ENCODE measurements around the gene ATP1A1. TPM values are rescaled to one million over a fixed set of nuclear protein-coding genes. Genes with fewer than 3 reads are reported as not detected.

ATP1A1 gene
- total RNA-seq, 1 donor from 2014 or later, result 518 TPM

DNA sequence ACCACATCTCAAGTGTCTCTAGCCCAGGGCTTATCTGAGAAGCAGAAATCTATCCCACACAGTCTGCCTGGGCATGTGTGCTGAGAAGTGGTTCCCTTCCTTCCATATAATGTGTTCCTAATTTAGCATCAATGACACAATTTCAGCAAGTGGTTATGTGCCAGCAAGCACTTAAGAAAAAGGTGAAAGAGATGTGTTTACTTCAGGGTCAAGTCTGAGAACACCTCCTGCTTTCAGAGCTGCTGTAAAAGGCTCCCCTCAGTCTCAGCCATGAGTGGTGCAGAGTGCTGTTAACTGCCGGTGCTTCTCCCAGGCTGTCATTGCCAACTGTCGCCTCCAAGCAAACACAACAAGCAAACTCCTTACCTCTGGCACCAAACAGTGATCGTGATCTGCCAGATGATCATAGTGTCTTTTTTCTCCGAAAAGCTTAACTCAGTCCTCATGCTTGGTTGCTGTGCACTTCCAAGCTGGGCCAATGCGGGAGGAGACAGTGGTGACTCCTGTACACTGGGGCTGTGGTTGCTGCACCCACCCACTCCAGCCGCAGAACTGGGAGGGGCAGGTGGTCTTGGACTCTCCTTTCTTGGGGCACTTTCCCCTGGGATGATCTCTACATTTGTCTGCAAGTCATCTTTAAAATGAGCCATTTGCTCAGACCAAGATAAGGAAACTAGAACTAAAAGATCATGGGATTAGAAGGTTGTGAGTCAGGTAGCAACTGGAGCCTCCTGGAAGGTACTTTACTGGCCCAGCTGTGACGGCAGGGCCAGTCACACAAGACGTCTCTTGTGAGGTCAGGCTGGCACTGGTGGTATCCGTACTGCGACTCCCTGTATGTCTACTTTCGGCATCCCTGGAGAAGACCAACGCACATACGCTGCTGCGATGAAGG is 32.4 kb downstream of the ATP1A1 start:
- TF ChIP-seq, protein P1, sequence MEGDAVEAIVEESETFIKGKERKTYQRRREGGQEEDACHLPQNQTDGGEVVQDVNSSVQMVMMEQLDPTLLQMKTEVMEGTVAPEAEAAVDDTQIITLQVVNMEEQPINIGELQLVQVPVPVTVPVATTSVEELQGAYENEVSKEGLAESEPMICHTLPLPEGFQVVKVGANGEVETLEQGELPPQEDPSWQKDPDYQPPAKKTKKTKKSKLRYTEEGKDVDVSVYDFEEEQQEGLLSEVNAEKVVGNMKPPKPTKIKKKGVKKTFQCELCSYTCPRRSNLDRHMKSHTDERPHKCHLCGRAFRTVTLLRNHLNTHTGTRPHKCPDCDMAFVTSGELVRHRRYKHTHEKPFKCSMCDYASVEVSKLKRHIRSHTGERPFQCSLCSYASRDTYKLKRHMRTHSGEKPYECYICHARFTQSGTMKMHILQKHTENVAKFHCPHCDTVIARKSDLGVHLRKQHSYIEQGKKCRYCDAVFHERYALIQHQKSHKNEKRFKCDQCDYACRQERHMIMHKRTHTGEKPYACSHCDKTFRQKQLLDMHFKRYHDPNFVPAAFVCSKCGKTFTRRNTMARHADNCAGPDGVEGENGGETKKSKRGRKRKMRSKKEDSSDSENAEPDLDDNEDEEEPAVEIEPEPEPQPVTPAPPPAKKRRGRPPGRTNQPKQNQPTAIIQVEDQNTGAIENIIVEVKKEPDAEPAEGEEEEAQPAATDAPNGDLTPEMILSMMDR (IDR thresholded peaks at IDR 0.05), result no peak
- H3K27ac ChIP-seq, result no peak overlapping the region

DNA sequence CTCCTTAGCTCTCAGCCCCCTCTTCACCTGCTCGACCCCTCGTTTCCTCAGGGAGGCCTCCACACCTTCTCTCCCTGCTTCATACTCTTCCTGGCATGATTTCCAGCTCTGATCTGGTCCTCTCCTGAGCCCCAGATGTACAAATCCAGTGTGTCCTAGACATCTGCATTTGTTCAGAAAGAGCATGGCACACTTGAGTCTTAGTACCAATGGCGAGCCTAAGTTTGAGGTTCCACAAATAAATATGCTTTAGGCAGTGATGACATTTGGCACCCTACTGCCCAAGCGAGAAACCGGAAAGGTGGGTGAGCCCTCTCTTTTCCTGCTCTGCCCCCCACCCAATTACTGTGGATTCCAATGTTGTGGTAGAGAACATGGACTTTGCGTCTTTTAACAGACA is 34.0 kb downstream of the ATP1A1 start:
- DNase-seq (no peak), ATAC-seq (no peak)
- Histone ChIP-seq H3K4me3 (no peak overlapping the region), H3K27ac (no peak overlapping the region), H3K9me3 (no peaks in the 10 kb centered on the region), H3K36me3 (peaks cover 63% of the 10 kb centered on the region), H3K4me1 (no peaks in the 10 kb centered on the region), H3K27me3 (ENCODE audit: low read depth) (no peaks in the 10 kb centered on the region)
- intact Hi-C loops (cut with DNase I), result no loop called here
- TF ChIP-seq, protein P1 (IDR thresholded peaks at IDR 0.05), result no peak

More for the DNA sequence above, 32.4 kb downstream of the ATP1A1 start:
- intact Hi-C loops (cut with DNase I), result no loop called here
- Histone ChIP-seq H3K9me3 (no peaks in the 10 kb centered on the region), H3K4me1 (no peaks in the 10 kb centered on the region), H3K27me3 (ENCODE audit: low read depth) (no peaks in the 10 kb centered on the region), H3K4me3 (no peak overlapping the region), H3K36me3 (peaks cover 78% of the 10 kb centered on the region)
- ATAC-seq (peak; percentile 30 to 50), DNase-seq (no peak)

DNA sequence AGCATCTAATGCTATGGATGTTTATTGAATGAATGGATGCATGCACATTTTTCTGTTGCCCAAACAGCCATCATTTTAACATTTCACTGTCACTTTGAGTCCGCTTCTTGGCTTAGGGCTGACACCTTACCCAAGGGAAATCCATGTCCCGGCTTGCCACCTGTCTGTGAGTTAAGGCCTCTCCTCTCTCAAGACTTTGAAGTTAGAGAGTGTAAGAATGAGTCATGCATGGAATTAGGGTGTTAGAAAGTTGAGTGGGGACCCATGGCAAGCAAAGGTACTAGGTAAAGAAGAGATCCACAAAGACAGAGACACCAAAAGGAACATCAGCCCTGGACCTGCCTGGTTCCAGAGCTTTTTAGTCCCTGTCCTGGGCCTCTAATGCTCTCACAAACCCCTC is 35.1 kb downstream of the ATP1A1 start:
- Histone ChIP-seq H3K36me3 (peaks cover 51% of the 10 kb centered on the region), H3K27me3 (ENCODE audit: low read depth) (no peaks in the 10 kb centered on the region), H3K4me1 (no peaks in the 10 kb centered on the region), H3K9me3 (no peaks in the 10 kb centered on the region), H3K4me3 (no peak overlapping the region), H3K27ac (no peak overlapping the region)
- TF ChIP-seq, protein P1 (IDR thresholded peaks at IDR 0.05), result no peak
- intact Hi-C loops (cut with DNase I), result no loop called here
- ATAC-seq (no peak), DNase-seq (no peak)

DNA sequence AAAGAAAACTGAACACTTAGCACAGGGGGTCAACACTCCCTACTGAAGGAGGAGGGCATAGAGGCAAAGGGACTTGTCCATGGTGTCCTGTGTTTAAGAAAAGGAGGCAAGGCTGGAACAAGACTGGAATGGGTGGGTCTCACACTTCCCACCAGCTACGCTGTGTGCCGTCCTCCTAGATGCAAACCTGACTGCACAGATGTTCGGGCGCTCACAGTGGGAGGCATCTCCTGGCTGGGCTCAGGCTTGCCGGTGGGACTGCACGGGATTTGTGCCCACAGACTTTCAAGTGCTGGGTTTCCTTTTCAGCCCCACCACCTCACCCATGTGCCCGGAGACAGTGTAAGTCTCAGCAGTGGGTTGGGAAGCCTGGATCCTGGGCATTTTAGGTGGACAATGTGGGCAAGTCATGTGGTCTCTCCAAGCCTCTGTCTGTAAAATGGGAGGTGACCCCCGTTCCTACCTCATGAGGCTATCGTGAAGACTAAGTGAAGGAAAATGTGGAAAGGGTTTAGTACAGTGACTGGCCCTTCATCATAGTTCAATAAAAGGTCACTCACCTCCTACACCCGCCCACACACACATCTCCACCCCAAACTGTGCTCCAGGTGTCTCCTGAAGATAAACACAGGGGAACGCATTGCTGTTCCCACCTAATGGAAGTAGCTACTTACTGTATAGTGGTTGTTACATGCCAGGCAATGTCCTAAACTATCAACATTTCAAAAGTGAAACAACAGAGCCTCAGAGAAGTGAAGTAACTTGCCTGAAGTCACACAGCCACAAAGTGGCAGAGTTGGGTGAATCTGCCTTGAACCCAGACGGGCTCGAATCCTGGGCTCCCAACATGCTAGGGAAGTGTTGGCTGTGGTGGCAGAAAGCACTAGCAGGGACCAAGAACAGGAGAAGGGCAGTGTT is 36.0 kb downstream of the ATP1A1 start:
- no peaks in the 10 kb centered on the region for H3K27me3 ChIP-seq (ENCODE audit: low read depth)
- TF ChIP-seq, protein P1 (IDR thresholded peaks at IDR 0.05), result no peak
- no peaks in the 10 kb centered on the region for H3K4me1 ChIP-seq
- ATAC-seq (no peak), DNase-seq (no peak)
- no peak overlapping the region for H3K4me3 ChIP-seq
- no peaks in the 10 kb centered on the region for H3K9me3 ChIP-seq
- H3K36me3 ChIP-seq, result peaks cover 43% of the 10 kb centered on the region
- no peak overlapping the region for H3K27ac ChIP-seq
- intact Hi-C loops (cut with DNase I), result no loop called here

DNA sequence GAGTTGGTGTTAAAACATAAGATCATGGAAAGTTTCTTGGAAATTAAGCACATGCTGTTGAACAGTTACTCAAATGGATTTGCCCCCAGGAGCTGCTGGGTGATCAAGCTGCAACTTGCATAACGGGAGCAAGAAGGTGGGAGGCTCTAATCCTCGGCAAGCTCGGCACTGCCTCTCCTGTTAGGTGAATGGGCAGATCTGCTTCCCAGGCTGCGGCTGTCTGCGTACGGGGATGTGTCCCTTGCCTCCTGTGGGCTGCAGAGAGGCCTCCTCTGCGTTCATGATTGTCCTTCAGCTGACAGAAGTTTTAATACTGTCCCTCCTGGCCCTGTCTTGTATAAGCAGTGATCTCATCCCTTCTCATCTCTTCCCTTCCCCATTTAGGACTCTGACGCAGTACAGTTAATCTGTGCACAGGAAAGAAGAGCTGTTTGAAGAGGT is 36.7 kb downstream of the ATP1A1 start:
- H3K36me3 ChIP-seq, result peaks cover 36% of the 10 kb centered on the region
- H3K27me3 ChIP-seq (ENCODE audit: low read depth), result no peaks in the 10 kb centered on the region
- DNase-seq, result no peak
- TF ChIP-seq, protein P1 (IDR thresholded peaks at IDR 0.05), result no peak
- intact Hi-C loops (cut with DNase I), result no loop called here
- H3K4me1 ChIP-seq, result no peaks in the 10 kb centered on the region
- no peak for ATAC-seq
- no peak overlapping the region for H3K4me3 ChIP-seq
- H3K9me3 ChIP-seq, result no peaks in the 10 kb centered on the region
- H3K27ac ChIP-seq, result no peak overlapping the region

All from lower lobe of right lung (tissue), 2 donors.